Fibroblast of mammary gland (primary cell): ENCODE data around the gene SLC39A1.

Source experiments
- DNase-seq: peaks from one replicate; pipeline ENCODE4 v3.0.0-alpha.2; 2010; ENCODE audit warnings: low read depth
- H3K4me3 ChIP-seq: 2 replicates; pipeline ENCODE4 v1.5.1; 2011; ENCODE audit warnings: low read depth, mild to moderate bottlenecking, low read length, moderate library complexity; ENCODE audit not compliant: control insufficient read depth
- TF ChIP-seq, protein P1 (sequence below): conservative IDR thresholded peaks from 2 replicates; pipeline ENCODE4 v1.5.1; 2011; ENCODE audit warnings: low read depth, low read length, inconsistent platforms; ENCODE audit not compliant: control insufficient read depth, insufficient read depth

SLC39A1 gene

GRCh38 chr1:153973071-153973470, 9.7 kb upstream of the SLC39A1 start:
- TF ChIP-seq, protein P1, sequence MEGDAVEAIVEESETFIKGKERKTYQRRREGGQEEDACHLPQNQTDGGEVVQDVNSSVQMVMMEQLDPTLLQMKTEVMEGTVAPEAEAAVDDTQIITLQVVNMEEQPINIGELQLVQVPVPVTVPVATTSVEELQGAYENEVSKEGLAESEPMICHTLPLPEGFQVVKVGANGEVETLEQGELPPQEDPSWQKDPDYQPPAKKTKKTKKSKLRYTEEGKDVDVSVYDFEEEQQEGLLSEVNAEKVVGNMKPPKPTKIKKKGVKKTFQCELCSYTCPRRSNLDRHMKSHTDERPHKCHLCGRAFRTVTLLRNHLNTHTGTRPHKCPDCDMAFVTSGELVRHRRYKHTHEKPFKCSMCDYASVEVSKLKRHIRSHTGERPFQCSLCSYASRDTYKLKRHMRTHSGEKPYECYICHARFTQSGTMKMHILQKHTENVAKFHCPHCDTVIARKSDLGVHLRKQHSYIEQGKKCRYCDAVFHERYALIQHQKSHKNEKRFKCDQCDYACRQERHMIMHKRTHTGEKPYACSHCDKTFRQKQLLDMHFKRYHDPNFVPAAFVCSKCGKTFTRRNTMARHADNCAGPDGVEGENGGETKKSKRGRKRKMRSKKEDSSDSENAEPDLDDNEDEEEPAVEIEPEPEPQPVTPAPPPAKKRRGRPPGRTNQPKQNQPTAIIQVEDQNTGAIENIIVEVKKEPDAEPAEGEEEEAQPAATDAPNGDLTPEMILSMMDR = no peak
- no peak overlapping the region for H3K4me3 ChIP-seq
- DNase-seq = no peak

- TF ChIP-seq, protein P1 = no peak
- DNase-seq = no peak
- no peak overlapping the region for H3K4me3 ChIP-seq
Observed at GRCh38 chr1:153970346-153970745, 7.0 kb upstream of the SLC39A1 start.

GRCh38 chr1:153968972-153969371, 5.6 kb upstream of the SLC39A1 start:
- H3K4me3 ChIP-seq = no peak overlapping the region
- DNase-seq = no peak
- TF ChIP-seq, protein P1 = no peak

DNA sequence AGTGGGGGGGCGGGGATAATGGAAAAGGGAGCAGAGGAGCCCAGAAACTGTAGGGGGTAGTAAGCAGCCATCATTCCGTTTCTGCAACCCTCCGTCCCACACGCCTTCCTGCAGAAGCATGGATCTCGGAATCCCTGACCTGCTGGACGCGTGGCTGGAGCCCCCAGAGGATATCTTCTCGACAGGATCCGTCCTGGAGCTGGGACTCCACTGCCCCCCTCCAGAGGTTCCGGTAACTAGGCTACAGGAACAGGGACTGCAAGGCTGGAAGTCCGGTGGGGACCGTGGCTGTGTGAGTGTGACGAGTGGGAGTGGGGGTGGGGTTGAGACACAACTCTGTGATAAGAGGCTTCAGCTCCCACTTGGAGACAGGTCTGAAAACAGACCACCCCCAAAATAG, 5.1 kb upstream of the SLC39A1 start:
- peak overlapping the region; percentile 71 for H3K4me3 ChIP-seq
- TF ChIP-seq, protein P1 = no peak

DNA sequence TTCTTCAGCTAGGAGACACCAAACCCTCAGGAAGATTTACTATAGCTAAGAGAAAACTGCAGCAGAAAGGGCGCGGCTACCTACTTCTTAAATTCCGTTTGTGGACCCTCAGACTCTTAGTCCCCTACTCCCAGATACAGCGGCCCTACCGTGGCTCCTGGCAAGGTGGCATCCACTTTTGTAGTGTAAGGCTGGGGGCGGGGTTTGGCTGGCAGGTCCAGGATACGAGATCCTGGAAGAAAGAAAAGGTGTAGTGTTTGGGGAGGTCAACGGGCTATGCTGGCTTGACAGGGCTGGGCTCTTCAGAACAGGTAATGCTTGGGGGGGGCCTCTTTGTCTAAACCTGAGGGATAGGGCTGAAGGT, 4.6 kb upstream of the SLC39A1 start:
- H3K4me3 ChIP-seq = peak overlapping the region; percentile 71
- DNase-seq = no peak
- TF ChIP-seq, protein P1 = no peak

More for the DNA sequence above, 5.1 kb upstream of the SLC39A1 start:
- no peak for DNase-seq

DNA sequence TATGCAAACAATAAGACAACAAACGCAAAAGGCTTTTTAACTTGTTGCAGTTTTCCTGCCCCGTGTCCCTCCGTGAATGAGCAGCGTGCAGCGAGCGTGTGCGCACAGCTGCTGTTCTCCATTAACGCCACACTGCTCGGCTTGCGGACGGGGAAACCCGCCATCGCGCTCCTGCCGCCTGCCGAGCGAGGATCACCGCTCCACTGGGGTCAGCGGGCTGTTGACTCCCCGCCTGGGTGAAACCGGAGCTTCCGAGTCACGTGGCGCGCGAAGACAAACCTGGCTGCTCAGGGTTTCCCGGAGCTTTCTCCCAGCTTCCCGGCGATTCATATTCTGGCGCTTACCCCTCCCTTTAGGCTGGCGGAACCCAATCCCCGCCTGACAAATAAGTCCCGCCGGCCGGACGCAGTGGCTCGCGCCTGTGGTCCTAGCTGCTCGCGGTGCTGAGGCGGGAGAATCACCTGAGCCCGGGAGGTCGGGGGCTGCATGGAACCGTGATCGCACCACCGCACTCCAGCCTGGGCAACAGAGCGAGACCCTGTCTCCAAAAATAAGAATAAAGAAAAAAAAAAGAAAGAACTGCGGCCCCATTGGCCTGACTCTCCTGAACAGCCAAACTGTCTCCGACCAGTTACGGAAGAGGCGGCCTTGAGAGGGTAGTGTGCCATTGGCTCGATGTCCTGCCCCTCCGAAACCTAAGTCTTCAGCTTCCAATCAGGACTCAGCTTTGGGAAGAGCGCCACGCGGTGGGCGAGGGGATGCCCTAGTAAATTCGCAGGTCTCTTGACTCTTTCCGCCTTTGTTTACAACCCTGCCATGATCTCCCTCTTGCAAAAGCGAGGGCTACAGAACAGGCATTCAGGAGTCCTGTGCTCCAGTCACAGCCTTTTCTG, 4.0 kb upstream of the SLC39A1 start, which contains the start of gene CREB3L4:
Gene CREB3L4 (plus strand): TSS at position 796 of the 893 bp plus-strand sequence. CDS start 624 bp downstream, outside the sequence.
- TF ChIP-seq, protein P1 = peak; percentile 32
- peak within 1 kb of the TSS; percentile 71 for H3K4me3 ChIP-seq
- DNase-seq = peak; percentile 99

- H3K4me3 ChIP-seq = peak overlapping the region; percentile 67
- TF ChIP-seq, protein P1 = no peak
- no peak for DNase-seq
Observed at GRCh38 chr1:153963850-153964331, 554 bp upstream of the SLC39A1 start.
